IPS-18c (cell line): ENCODE results near the gene IGFBPL1.
"Not testable (repeated sequence)": the region's sequence is repeated elsewhere in the genome, so short reads cannot be mapped to it uniquely, and the experiment has no call there.

Experiments
- H3K4me3 ChIP-seq: 2 replicates; pipeline ENCODE4 v1.7.0; 2013; ENCODE audit warnings: low read depth, mild to moderate bottlenecking, low read length, moderate library complexity; ENCODE audit not compliant: insufficient read depth
- H3K9me3 ChIP-seq: one replicate; pipeline ENCODE4 v1.6.1; 2013; ENCODE audit warnings: mild to moderate bottlenecking, low read length, moderate library complexity; ENCODE audit not compliant: control insufficient read depth, insufficient read depth

IGFBPL1 gene

GRCh38 chr9:38413283-38413682, 11.0 kb downstream of the IGFBPL1 start:
- Histone ChIP-seq H3K4me3 (no peak overlapping the region), H3K9me3 (no peaks in the 10 kb centered on the region)

GRCh38 chr9:38412751-38413150, 11.5 kb downstream of the IGFBPL1 start:
- H3K9me3 ChIP-seq: no peaks in the 10 kb centered on the region
- H3K4me3 ChIP-seq: no peak overlapping the region

GRCh38 chr9:38408719-38409118, 15.5 kb downstream of the IGFBPL1 start:
- Histone ChIP-seq H3K4me3 (no peak overlapping the region), H3K9me3 (no peaks in the 10 kb centered on the region)

GRCh38 chr9:38406476-38407186, 17.6 kb downstream of the IGFBPL1 start:
- H3K9me3 ChIP-seq: no peaks in the 10 kb centered on the region
- H3K4me3 ChIP-seq: no peak overlapping the region

- H3K9me3 ChIP-seq: no peaks in the 10 kb centered on the region
Measured at GRCh38 chr9:38405785-38406184, 18.5 kb downstream of the IGFBPL1 start.

GRCh38 chr9:38404314-38404713, 19.9 kb downstream of the IGFBPL1 start:
- no peak overlapping the region for H3K4me3 ChIP-seq
- no peaks in the 10 kb centered on the region for H3K9me3 ChIP-seq

More at GRCh38 chr9:38405785-38406184, 18.5 kb downstream of the IGFBPL1 start:
- no peak overlapping the region for H3K4me3 ChIP-seq

- Histone ChIP-seq H3K4me3 (no peak overlapping the region), H3K9me3 (no peaks in the 10 kb centered on the region)
Measured at GRCh38 chr9:38401994-38402393, 22.3 kb downstream of the IGFBPL1 start.

- not testable (repeated sequence) for H3K9me3 ChIP-seq, H3K4me3 ChIP-seq
Measured at GRCh38 chr9:38399191-38399590, 25.1 kb downstream of the IGFBPL1 start.

GRCh38 chr9:38396371-38396671, 27.9 kb downstream of the IGFBPL1 start:
- Histone ChIP-seq H3K4me3 (no peak overlapping the region), H3K9me3 (peaks cover 2% of the 10 kb centered on the region)

- peaks cover 2% of the 10 kb centered on the region for H3K9me3 ChIP-seq
- no peak overlapping the region for H3K4me3 ChIP-seq
Measured at GRCh38 chr9:38395653-38396370, 28.4 kb downstream of the IGFBPL1 start.

GRCh38 chr9:38394416-38394815, 29.8 kb downstream of the IGFBPL1 start:
- no peak overlapping the region for H3K4me3 ChIP-seq
- H3K9me3 ChIP-seq: peaks cover 2% of the 10 kb centered on the region

- peak overlapping the region; percentile 72 for H3K4me3 ChIP-seq
- H3K9me3 ChIP-seq: peaks cover 4% of the 10 kb centered on the region
Measured at GRCh38 chr9:38393128-38393796, 31.0 kb downstream of the IGFBPL1 start.

GRCh38 chr9:38392235-38393127, 31.8 kb downstream of the IGFBPL1 start, which contains the start of gene ALDH1B1:
TSS of gene ALDH1B1 (plus strand) at chr9:38392702. CDS start at chr9:38395749, 3,047 bp downstream.
- Histone ChIP-seq H3K9me3 (peaks cover 4% of the 10 kb centered on the region), H3K4me3 (peak within 1 kb of the TSS; percentile 72)

GRCh38 chr9:38391278-38392118, 32.8 kb downstream of the IGFBPL1 start:
- no peak overlapping the region for H3K4me3 ChIP-seq
- H3K9me3 ChIP-seq: peaks cover 4% of the 10 kb centered on the region

GRCh38 chr9:38390851-38391250, 33.4 kb downstream of the IGFBPL1 start:
- H3K4me3 ChIP-seq: no peak overlapping the region
- H3K9me3 ChIP-seq: peaks cover 4% of the 10 kb centered on the region

- no peak overlapping the region for H3K4me3 ChIP-seq
- H3K9me3 ChIP-seq: peaks cover 4% of the 10 kb centered on the region
Measured at GRCh38 chr9:38390442-38390841, 33.8 kb downstream of the IGFBPL1 start.
